Neuron (in vitro differentiated cells): Measurements from ENCODE around the gene CTNNA1.

Experiments used
- H2AFZ ChIP-seq: one replicate; pipeline ENCODE4 v1.6.1; 2013; ENCODE audit warnings: low read depth, mild to moderate bottlenecking, inconsistent platforms, low read length, moderate library complexity
- H3K27me3 ChIP-seq: one replicate; pipeline ENCODE4 v1.6.1; 2013; ENCODE audit warnings: low read length; ENCODE audit not compliant: insufficient read depth
- H3K36me3 ChIP-seq: one replicate; pipeline ENCODE4 v1.6.1; 2013; ENCODE audit warnings: low read length; ENCODE audit not compliant: insufficient read depth
- H3K4me1 ChIP-seq: one replicate; pipeline ENCODE4 v1.6.1; 2013; ENCODE audit warnings: low read length; ENCODE audit not compliant: insufficient read depth
- H3K4me3 ChIP-seq: 2 replicates; pipeline ENCODE4 v1.5.1; 2013; ENCODE audit warnings: mild to moderate bottlenecking, low read length, moderate library complexity
- H3K9me3 ChIP-seq: one replicate; pipeline ENCODE4 v1.6.1; 2013; ENCODE audit warnings: low read length

CTNNA1 gene

GRCh38 chr5:138953387-138954256, 200.4 kb downstream of the CTNNA1 start:
- Histone ChIP-seq H3K4me1 (peaks cover 51% of the 10 kb centered on the region), H2AFZ (no peak overlapping the region), H3K36me3 (no peaks in the 10 kb centered on the region), H3K9me3 (no peaks in the 10 kb centered on the region), H3K4me3 (no peak overlapping the region), H3K27me3 (no peaks in the 10 kb centered on the region)

GRCh38 chr5:138954257-138955012, 201.2 kb downstream of the CTNNA1 start:
- Histone ChIP-seq H3K27me3 (no peaks in the 10 kb centered on the region), H3K4me3 (no peak overlapping the region), H3K36me3 (no peaks in the 10 kb centered on the region), H3K9me3 (no peaks in the 10 kb centered on the region), H2AFZ (no peak overlapping the region), H3K4me1 (peaks cover 42% of the 10 kb centered on the region)

DNA sequence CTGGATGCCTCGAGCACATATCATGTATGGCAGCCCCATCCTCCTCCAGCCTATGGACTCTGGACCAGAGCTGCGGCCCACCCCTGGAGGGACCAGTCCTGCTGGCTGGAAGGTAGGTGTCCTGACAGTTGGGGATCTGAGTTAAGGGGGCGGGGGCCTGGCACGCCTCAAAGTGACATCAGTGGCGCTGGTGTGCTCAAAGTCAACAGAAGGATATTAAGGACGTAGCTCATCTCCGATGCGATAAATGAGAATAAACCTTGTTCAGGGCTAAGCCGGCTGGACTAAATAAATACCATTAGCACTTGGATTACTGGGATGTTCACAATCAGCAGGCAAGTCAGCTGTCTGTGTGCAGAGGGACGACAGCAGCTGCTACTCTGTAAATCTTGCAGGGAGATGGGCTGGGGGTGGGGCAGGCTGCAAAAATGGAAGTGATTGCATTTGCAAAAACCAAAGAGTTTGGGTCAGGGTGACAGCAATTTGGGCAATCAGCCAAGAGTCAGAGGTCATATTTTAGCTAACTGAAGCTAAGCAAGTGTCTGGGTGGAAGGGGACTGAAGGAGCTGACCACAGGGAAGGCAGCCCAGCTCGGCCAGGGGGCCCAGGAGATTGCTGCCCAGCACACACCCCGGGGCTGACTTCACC, 201.9 kb downstream of the CTNNA1 start:
- peaks cover 38% of the 10 kb centered on the region for H3K4me1 ChIP-seq
- H3K9me3 ChIP-seq: no peaks in the 10 kb centered on the region
- H2AFZ ChIP-seq: no peak overlapping the region
- no peaks in the 10 kb centered on the region for H3K27me3 ChIP-seq
- H3K36me3 ChIP-seq: no peaks in the 10 kb centered on the region
- H3K4me3 ChIP-seq: no peak overlapping the region

DNA sequence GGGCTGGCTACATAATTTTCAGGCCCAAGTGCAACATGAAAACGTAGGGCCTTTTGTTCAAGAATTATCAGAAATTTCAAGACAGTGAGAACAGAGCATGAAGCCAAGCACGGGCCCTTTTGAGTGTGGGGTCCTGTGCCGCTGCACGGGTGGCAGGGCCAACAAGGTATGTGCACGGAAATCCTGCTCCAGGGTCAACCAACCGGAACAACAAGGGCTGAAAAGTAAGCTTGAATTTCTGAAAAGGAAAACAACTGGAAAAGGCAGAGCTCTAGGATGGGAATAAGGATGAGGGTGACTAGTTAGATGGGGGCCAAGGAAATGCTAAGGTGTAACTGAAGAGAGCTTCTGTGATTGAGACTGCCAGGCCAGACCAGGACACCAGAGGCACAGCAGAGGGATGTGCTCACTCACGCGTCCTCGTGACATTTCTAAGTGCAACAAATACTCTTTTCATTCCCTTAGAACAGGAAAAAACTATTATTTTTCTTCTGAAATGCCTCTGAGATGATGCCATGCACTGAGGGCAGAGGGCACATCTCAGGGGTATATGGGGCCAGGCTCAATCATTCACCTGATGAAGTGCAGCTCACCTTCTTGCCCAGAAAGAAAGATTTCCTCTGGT, 202.6 kb downstream of the CTNNA1 start:
- H3K4me3 ChIP-seq: no peak overlapping the region
- H3K4me1 ChIP-seq: peaks cover 38% of the 10 kb centered on the region
- H3K9me3 ChIP-seq: no peaks in the 10 kb centered on the region
- no peaks in the 10 kb centered on the region for H3K27me3 ChIP-seq
- no peaks in the 10 kb centered on the region for H3K36me3 ChIP-seq
- no peak overlapping the region for H2AFZ ChIP-seq

DNA sequence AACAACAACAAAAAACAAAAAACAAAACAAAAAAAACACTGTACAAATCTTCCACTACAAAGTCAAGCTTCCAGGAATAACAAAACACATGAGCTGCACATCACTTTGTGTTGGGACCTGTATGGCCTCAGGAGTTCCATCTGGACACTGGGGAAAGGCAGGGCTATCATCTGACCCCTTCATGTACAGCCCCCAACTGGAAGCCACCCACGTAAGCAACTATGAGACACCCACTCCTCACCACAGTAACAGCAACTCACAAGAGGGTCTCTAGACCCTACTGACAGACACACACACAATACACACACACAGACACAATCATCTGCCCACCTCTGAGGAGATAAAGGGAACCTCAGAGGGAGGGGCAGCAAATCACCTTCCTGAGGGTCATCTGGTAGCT, 203.6 kb downstream of the CTNNA1 start:
- no peak overlapping the region for H2AFZ ChIP-seq
- H3K4me3 ChIP-seq: no peak overlapping the region
- no peaks in the 10 kb centered on the region for H3K9me3 ChIP-seq
- no peaks in the 10 kb centered on the region for H3K27me3 ChIP-seq
- H3K4me1 ChIP-seq: peaks cover 38% of the 10 kb centered on the region
- H3K36me3 ChIP-seq: no peaks in the 10 kb centered on the region

DNA sequence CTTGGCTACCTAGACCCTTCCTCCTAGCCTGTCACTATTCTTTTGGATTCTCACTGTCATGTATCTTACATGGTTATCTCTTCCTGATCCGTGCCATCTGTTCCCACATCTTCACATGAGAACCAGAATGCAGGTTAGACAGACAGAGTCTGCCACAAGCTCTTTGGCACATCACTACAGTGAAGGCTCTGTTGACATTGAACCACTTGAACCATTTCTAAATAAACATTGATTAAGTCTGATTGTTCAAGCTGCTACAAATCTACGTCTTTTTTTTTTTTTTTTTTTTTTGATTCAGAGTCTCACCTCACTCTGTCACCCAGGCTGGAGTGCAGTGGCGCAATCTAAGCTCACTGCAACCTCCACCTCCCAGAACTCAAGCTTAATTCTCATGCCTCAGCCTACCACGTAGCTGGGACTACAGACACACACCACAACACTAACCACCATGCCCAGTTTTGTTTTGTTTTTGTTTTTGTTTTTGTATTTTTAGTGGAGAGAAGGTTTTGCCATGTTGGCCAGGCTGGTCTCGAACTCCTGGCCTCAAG, 207.0 kb downstream of the CTNNA1 start:
- no peaks in the 10 kb centered on the region for H3K27me3 ChIP-seq
- no peak overlapping the region for H3K4me3 ChIP-seq
- no peak overlapping the region for H2AFZ ChIP-seq
- H3K36me3 ChIP-seq: no peaks in the 10 kb centered on the region
- peaks cover 40% of the 10 kb centered on the region for H3K4me1 ChIP-seq
- no peaks in the 10 kb centered on the region for H3K9me3 ChIP-seq

DNA sequence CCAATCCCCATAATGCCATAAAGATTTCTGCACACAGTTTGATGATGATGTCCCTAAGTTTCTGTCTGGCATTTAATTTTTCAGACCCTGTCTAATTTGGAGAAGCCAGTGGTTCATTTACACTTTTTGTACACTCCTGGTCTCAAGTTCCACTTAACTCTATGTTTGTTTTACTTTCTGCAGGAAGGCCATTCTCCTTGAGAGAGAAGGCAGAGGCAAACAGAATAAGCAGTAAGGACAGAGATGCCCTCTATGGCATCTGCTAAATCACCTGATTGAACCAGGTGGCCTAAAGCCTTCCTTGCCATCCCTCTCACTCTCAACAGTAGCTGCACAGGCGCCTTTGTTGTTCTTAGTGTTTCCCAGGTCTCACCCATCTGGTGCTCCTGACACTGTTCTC, 208.0 kb downstream of the CTNNA1 start:
- peaks cover 42% of the 10 kb centered on the region for H3K4me1 ChIP-seq
- H3K27me3 ChIP-seq: no peaks in the 10 kb centered on the region
- H2AFZ ChIP-seq: no peak overlapping the region
- H3K4me3 ChIP-seq: no peak overlapping the region
- no peaks in the 10 kb centered on the region for H3K36me3 ChIP-seq
- H3K9me3 ChIP-seq: no peaks in the 10 kb centered on the region

DNA sequence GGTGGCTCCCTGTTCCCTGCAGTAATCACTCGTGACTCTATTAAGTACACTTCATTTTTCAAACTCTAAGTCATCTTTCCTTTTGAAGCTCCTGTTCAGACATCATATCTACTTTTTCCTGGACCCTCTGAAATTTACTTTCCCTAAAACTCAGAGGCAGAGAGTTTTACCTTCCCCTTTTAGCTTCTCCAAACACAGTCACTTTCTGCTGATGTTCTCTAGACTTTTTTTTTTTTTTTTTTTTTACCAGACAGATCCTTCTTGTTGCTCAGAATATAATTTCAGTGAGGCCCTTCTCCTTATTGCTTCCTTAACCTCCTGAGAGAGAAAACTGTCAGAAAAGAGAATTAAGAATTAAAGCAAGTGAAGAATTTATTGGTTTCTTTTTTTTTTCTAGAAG, 208.5 kb downstream of the CTNNA1 start:
- H3K27me3 ChIP-seq: no peaks in the 10 kb centered on the region
- H3K36me3 ChIP-seq: no peaks in the 10 kb centered on the region
- no peak overlapping the region for H2AFZ ChIP-seq
- H3K9me3 ChIP-seq: no peaks in the 10 kb centered on the region
- H3K4me1 ChIP-seq: peaks cover 42% of the 10 kb centered on the region
- H3K4me3 ChIP-seq: no peak overlapping the region

DNA sequence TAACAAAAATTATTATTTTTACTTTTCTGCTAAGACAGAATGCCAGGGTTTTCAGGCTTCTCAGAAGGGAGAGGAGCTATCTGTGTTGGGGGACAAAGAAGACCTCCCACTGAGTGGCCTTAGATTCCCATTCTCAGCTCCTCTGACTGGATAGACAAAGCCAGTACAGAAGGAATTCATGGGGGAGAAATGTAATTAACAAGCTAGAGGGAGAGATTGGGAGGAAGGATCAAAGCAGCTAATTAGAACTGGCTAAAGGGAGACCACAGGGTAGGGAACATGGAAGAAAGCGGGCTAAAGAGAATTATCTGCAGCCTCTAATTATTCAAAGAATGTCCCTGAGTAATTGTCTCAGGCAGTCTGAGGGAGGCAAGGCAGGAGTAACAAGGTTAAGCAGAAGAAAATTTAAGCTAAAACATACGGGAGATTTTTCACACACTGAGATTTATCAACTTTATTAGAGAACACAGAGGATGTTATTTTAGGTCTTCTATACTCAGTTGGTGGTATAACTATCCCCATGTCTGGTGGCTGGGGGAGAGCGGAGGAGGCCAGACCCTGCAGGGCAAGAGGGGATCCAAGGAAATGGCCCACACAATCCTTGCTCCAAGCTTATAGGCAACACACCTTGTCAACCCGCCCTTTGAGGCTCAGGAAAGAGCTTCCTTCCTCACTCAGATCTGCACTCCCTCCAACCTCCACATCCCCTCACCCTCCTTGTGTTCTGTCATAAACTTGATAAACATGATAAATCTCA, 209.6 kb downstream of the CTNNA1 start:
- Histone ChIP-seq H3K4me1 (peaks cover 42% of the 10 kb centered on the region), H3K27me3 (no peaks in the 10 kb centered on the region)

GRCh38 chr5:138963763-138964371, 210.6 kb downstream of the CTNNA1 start:
- Histone ChIP-seq H2AFZ (peak overlapping the region; percentile 14), H3K4me1 (peaks cover 44% of the 10 kb centered on the region), H3K27me3 (no peaks in the 10 kb centered on the region), H3K9me3 (no peaks in the 10 kb centered on the region), H3K4me3 (no peak overlapping the region), H3K36me3 (no peaks in the 10 kb centered on the region)

More for the DNA sequence above, 209.6 kb downstream of the CTNNA1 start:
- no peak overlapping the region for H2AFZ ChIP-seq
- no peak overlapping the region for H3K4me3 ChIP-seq
- H3K36me3 ChIP-seq: no peaks in the 10 kb centered on the region
- no peaks in the 10 kb centered on the region for H3K9me3 ChIP-seq

DNA sequence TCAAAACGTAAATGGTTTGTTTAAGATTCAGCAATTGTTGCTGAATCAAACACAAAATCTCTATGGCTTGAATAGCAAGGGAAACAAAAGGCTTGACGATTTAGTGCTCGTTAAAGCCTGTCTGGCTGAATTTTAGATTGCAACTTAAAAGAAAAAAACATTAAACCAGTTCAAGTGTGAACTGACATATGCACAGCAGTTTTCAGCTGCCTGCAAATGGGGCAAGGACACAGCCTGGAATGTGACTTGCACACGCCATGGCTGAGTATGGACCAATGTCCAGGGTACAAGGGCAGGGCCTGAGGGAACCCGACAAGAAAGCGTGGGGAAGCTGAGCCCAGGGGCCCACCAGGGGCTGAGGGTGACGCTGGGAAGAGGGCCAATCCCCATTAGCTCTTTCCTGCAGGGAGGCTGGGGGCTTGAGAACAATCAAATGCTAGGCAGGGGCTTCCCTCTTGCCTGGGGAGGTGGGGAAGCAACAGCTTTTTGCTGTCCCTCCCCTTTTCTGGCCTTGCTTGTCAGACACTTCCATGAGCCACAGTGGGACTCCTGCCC, 211.5 kb downstream of the CTNNA1 start:
- H3K27me3 ChIP-seq: no peaks in the 10 kb centered on the region
- H3K4me1 ChIP-seq: peaks cover 44% of the 10 kb centered on the region
- H3K9me3 ChIP-seq: no peaks in the 10 kb centered on the region
- H3K36me3 ChIP-seq: no peaks in the 10 kb centered on the region
- H2AFZ ChIP-seq: no peak overlapping the region
- H3K4me3 ChIP-seq: no peak overlapping the region
